ENCODE measurements around the gene PPP2R3A.
"Not testable (repeated sequence)": the region's sequence is repeated elsewhere in the genome, so short reads cannot be mapped to it uniquely, and the experiment has no call there.

- not testable (repeated sequence) for TF ChIP-seq EZH2phosphoT487 (IDR thresholded peaks at IDR 0.05; ENCODE audit: insufficient read depth, low read depth); EZH2 (IDR thresholded peaks at IDR 0.05; ENCODE audit: insufficient read depth, poor library complexity, severe bottlenecking)
These were observed 153.8 kb downstream of the PPP2R3A start for GRCh38 chr3:136119332-136119731.

All from GM23248 (cell line).